Activated CD8-positive, alpha-beta memory T cell treated with anti-CD3 and anti-CD28 coated beads for 48 hours (primary cell): ENCODE measurements around the gene ZYG11B.
"Not testable (repeated sequence)": the region's sequence is repeated elsewhere in the genome, so short reads cannot be mapped to it uniquely, and the experiment has no call there.

Experiments used
- DNase-seq, 3 experiments: peaks; one replicate each; pipeline ENCODE4 v3.0.0-alpha.2; 2020; ENCODE audit warnings: low read depth in 2 of 3, low spot score in 2 of 3

Gene ZYG11B

GRCh38 chr1:52726265-52727113, at the start of gene ZYG11B:
TSS of gene ZYG11B (plus strand) at chr1:52726453. CDS start at chr1:52726654, 201 bp downstream.
- DNase-seq: peak; percentile 65 to 88 (median 81)

GRCh38 chr1:52677076-52677806, 49.0 kb upstream of the ZYG11B start:
- no peak for DNase-seq

- DNase-seq: no peak
Measured at GRCh38 chr1:52679048-52679447, 47.2 kb upstream of the ZYG11B start.

GRCh38 chr1:52679498-52679897, 46.8 kb upstream of the ZYG11B start:
- no peak for DNase-seq

- no peak for DNase-seq
Measured at GRCh38 chr1:52680353-52680752, 45.9 kb upstream of the ZYG11B start.

GRCh38 chr1:52681136-52681535, 45.1 kb upstream of the ZYG11B start:
- no peak for DNase-seq

- DNase-seq: no peak
Measured at GRCh38 chr1:52683367-52683940, 42.8 kb upstream of the ZYG11B start.

GRCh38 chr1:52684545-52684944, 41.7 kb upstream of the ZYG11B start:
- no peak for DNase-seq

GRCh38 chr1:52686261-52686751, 39.9 kb upstream of the ZYG11B start:
- DNase-seq: peak in 2 of 3 experiments; percentile 25 to 41

- DNase-seq: no peak
Measured at GRCh38 chr1:52686830-52687229, 39.4 kb upstream of the ZYG11B start.

- no peak for DNase-seq
Measured at GRCh38 chr1:52691821-52692220, 34.4 kb upstream of the ZYG11B start.

- DNase-seq: no peak
Measured at GRCh38 chr1:52692697-52693096, 33.6 kb upstream of the ZYG11B start.

GRCh38 chr1:52693351-52693750, 32.9 kb upstream of the ZYG11B start:
- DNase-seq: not testable (repeated sequence)

GRCh38 chr1:52693843-52694242, 32.4 kb upstream of the ZYG11B start:
- no peak for DNase-seq

- no peak for DNase-seq
Measured at GRCh38 chr1:52695627-52696026, 30.6 kb upstream of the ZYG11B start.

GRCh38 chr1:52697795-52698674, 28.2 kb upstream of the ZYG11B start, which contains the start of gene COA7:
TSS of gene COA7 (minus strand) at chr1:52698347. CDS start at chr1:52698326, 21 bp downstream.
- DNase-seq: peak; percentile 41 to 60 (median 45)

GRCh38 chr1:52702886-52703787, 23.1 kb upstream of the ZYG11B start:
- DNase-seq: peak; percentile 55 to 58 (median 57)

- no peak for DNase-seq
Measured at GRCh38 chr1:52706136-52706670, 20.1 kb upstream of the ZYG11B start.
